G401.6 (cell line): ENCODE measurements around the gene PLD1.

ENCODE experiments used
- FAIRE-seq: peaks from 2 replicates; lab custom pipeline; 2012; peaks lifted over from hg19 to GRCh38; lab: Jason Lieb, UNC

Gene PLD1

GRCh38 chr3:171744158-171744741 is 66.0 kb downstream of the PLD1 start:
- FAIRE-seq, result no peak

- FAIRE-seq, result no peak
Observed at GRCh38 chr3:171743327-171744157, 66.7 kb downstream of the PLD1 start.

- FAIRE-seq, result no peak
Observed at GRCh38 chr3:171741377-171741776, 68.9 kb downstream of the PLD1 start.

GRCh38 chr3:171736556-171736955 is 73.7 kb downstream of the PLD1 start:
- FAIRE-seq, result no peak

- FAIRE-seq, result no peak
Observed at GRCh38 chr3:171733561-171733960, 76.7 kb downstream of the PLD1 start.

GRCh38 chr3:171732756-171733155 is 77.5 kb downstream of the PLD1 start:
- no peak for FAIRE-seq

- FAIRE-seq, result no peak
Observed at GRCh38 chr3:171731691-171732090, 78.6 kb downstream of the PLD1 start.

- no peak for FAIRE-seq
Observed at GRCh38 chr3:171729452-171730334, 80.6 kb downstream of the PLD1 start.

- no peak for FAIRE-seq
Observed at GRCh38 chr3:171727288-171727687, 83.0 kb downstream of the PLD1 start.

GRCh38 chr3:171718493-171719185 is 91.6 kb downstream of the PLD1 start:
- no peak for FAIRE-seq

GRCh38 chr3:171715155-171715554 is 95.1 kb downstream of the PLD1 start:
- FAIRE-seq, result no peak

GRCh38 chr3:171712171-171712938 is 97.9 kb downstream of the PLD1 start:
- no peak for FAIRE-seq

- no peak for FAIRE-seq
Observed at GRCh38 chr3:171711461-171712170, 98.7 kb downstream of the PLD1 start.

- FAIRE-seq, result no peak
Observed at GRCh38 chr3:171710359-171710758, 99.9 kb downstream of the PLD1 start.

- no peak for FAIRE-seq
Observed at GRCh38 chr3:171704814-171705213, 105.5 kb downstream of the PLD1 start.

- peak; percentile 15 for FAIRE-seq
Observed at GRCh38 chr3:171704002-171704401, 106.3 kb downstream of the PLD1 start.

GRCh38 chr3:171703144-171703543 is 107.1 kb downstream of the PLD1 start:
- FAIRE-seq, result no peak

- FAIRE-seq, result no peak
Observed at GRCh38 chr3:171700653-171701052, 109.6 kb downstream of the PLD1 start.

- no peak for FAIRE-seq
Observed at GRCh38 chr3:171700157-171700556, 110.1 kb downstream of the PLD1 start.

- no peak for FAIRE-seq
Observed at GRCh38 chr3:171699601-171700000, 110.7 kb downstream of the PLD1 start.

GRCh38 chr3:171696805-171697204 is 113.5 kb downstream of the PLD1 start:
- no peak for FAIRE-seq
